HEK293 (cell line): ENCODE results near the gene RUNX1.

Source experiments
- AEBP2 ChIP-seq: fragments of 450-650 bp; formaldehyde crosslinking; IDR thresholded peaks from 2 replicates; pipeline ENCODE4 v1.5.1; 2016; ENCODE audit warnings: missing biosample characterization, missing genetic modification characterization, borderline replicate concordance
- BCL11B ChIP-seq: fragments of 450-650 bp; formaldehyde crosslinking; IDR thresholded peaks from 2 replicates; pipeline ENCODE4 v1.5.1; 2016; ENCODE audit warnings: low read depth, missing biosample characterization, missing genetic modification characterization
- EGR2 ChIP-seq: fragments of 450-650 bp; formaldehyde crosslinking; IDR thresholded peaks from 2 replicates; pipeline ENCODE4 v1.5.1; 2016; ENCODE audit warnings: low read depth, missing biosample characterization, missing genetic modification characterization
- KLF7 ChIP-seq: fragments of 450-650 bp; formaldehyde crosslinking; IDR thresholded peaks from 2 replicates; pipeline ENCODE4 v1.5.1; 2016; ENCODE audit warnings: missing biosample characterization, missing genetic modification characterization, borderline replicate concordance
- PRDM10 ChIP-seq: fragments of 450-650 bp; formaldehyde crosslinking; IDR thresholded peaks from 2 replicates; pipeline ENCODE4 v1.5.1; 2016; ENCODE audit warnings: missing biosample characterization, missing genetic modification characterization
- SCRT1 ChIP-seq: fragments of 450-650 bp; formaldehyde crosslinking; IDR thresholded peaks from 2 replicates; pipeline ENCODE4 v1.5.1; 2016; ENCODE audit warnings: missing biosample characterization, missing genetic modification characterization, borderline replicate concordance
- TSHZ1 ChIP-seq: fragments of 450-650 bp; formaldehyde crosslinking; IDR thresholded peaks from 2 replicates; pipeline ENCODE4 v1.5.1; 2016; ENCODE audit warnings: missing biosample characterization, missing genetic modification characterization, borderline replicate concordance
- ZBTB20 ChIP-seq: fragments of 450-650 bp; formaldehyde crosslinking; IDR thresholded peaks from 2 replicates; pipeline ENCODE4 v1.5.1; 2016; ENCODE audit warnings: missing biosample characterization, missing genetic modification characterization
- ZNF133 ChIP-seq: fragments of 450-650 bp; formaldehyde crosslinking; IDR thresholded peaks from 2 replicates; pipeline ENCODE4 v1.5.1; 2016; ENCODE audit warnings: missing biosample characterization, missing genetic modification characterization
- ZNF138 ChIP-seq: fragments of 450-650 bp; formaldehyde crosslinking; IDR thresholded peaks from 2 replicates; pipeline ENCODE4 v1.5.1; 2016; ENCODE audit warnings: missing biosample characterization, missing genetic modification characterization, borderline replicate concordance
- ZNF214 ChIP-seq: fragments of 450-650 bp; formaldehyde crosslinking; IDR thresholded peaks from 2 replicates; pipeline ENCODE4 v1.5.1; 2017; ENCODE audit warnings: missing biosample characterization, mild to moderate bottlenecking, missing genetic modification characterization, borderline replicate concordance
- ZNF223 ChIP-seq: fragments of 450-650 bp; formaldehyde crosslinking; IDR thresholded peaks from 2 replicates; pipeline ENCODE4 v1.5.1; 2016; ENCODE audit warnings: missing biosample characterization, missing genetic modification characterization
- ZNF24 ChIP-seq: fragments of 450-650 bp; formaldehyde crosslinking; IDR thresholded peaks from 2 replicates; pipeline ENCODE4 v1.5.1; 2016; ENCODE audit warnings: missing biosample characterization, missing genetic modification characterization
- ZNF26 ChIP-seq: fragments of 450-650 bp; formaldehyde crosslinking; IDR thresholded peaks from 2 replicates; pipeline ENCODE4 v1.5.1; 2016; ENCODE audit warnings: missing biosample characterization, missing genetic modification characterization
- ZNF266 ChIP-seq: fragments of 450-650 bp; formaldehyde crosslinking; IDR thresholded peaks from 2 replicates; pipeline ENCODE4 v1.5.1; 2016; ENCODE audit warnings: missing biosample characterization, missing genetic modification characterization, low read depth
- ZNF311 ChIP-seq: fragments of 450-650 bp; formaldehyde crosslinking; IDR thresholded peaks from 2 replicates; pipeline ENCODE4 v1.5.1; 2017; ENCODE audit warnings: missing biosample characterization, missing genetic modification characterization, borderline replicate concordance
- ZNF341 ChIP-seq: fragments of 450-650 bp; formaldehyde crosslinking; IDR thresholded peaks from 2 replicates; pipeline ENCODE4; 2016; ENCODE audit warnings: low read depth, missing biosample characterization, missing genetic modification characterization
- ZNF449 ChIP-seq: fragments of 450-650 bp; formaldehyde crosslinking; IDR thresholded peaks from 2 replicates; pipeline ENCODE4 v1.5.1; 2017; ENCODE audit warnings: missing biosample characterization, mild to moderate bottlenecking, missing genetic modification characterization, moderate library complexity
- ZNF529 ChIP-seq: fragments of 450-650 bp; formaldehyde crosslinking; IDR thresholded peaks from 2 replicates; pipeline ENCODE4 v1.5.1; 2017; ENCODE audit warnings: missing genetic modification characterization, missing biosample characterization; ENCODE audit not compliant: insufficient replicate concordance
- ZNF664 ChIP-seq: fragments of 450-650 bp; formaldehyde crosslinking; IDR thresholded peaks from 2 replicates; pipeline ENCODE4 v1.5.1; 2016; ENCODE audit warnings: missing biosample characterization, missing genetic modification characterization
- ZNF692 ChIP-seq: fragments of 450-650 bp; formaldehyde crosslinking; IDR thresholded peaks from 2 replicates; pipeline ENCODE4 v1.5.1; 2016; ENCODE audit warnings: missing biosample characterization, missing genetic modification characterization
- ZSCAN16 ChIP-seq: fragments of 450-650 bp; formaldehyde crosslinking; IDR thresholded peaks from 2 replicates; pipeline ENCODE4 v1.5.1; 2016; ENCODE audit warnings: missing biosample characterization, missing genetic modification characterization

RUNX1 gene

GRCh38 chr21:34844013-34844923 is 204.8 kb downstream of the RUNX1 start (continued):
- TF ChIP-seq TSHZ1 (tag by site-specific recombination) (no peak), KLF7 (tag by site-specific recombination) (no peak), ZNF529 (tag by site-specific recombination) (no peak), ZNF266 (tag by site-specific recombination) (no peak), ZNF341 (tag by site-specific recombination) (peak; percentile 34; the same call in 1 of the 2 replicates), ZNF311 (tag by site-specific recombination) (no peak), ZBTB20 (no peak), EGR2 (tag by site-specific recombination) (no peak), ZNF138 (tag by site-specific recombination) (no peak), PRDM10 (tag by site-specific recombination) (peak; percentile 87), ZNF26 (tag by site-specific recombination) (no peak), ZNF223 (tag by site-specific recombination) (no peak), ZNF24 (tag by site-specific recombination) (peak; percentile 98), SCRT1 (tag by site-specific recombination) (no peak), ZNF133 (tag by site-specific recombination) (no peak), ZNF692 (tag by site-specific recombination) (no peak; the same call in 1 of the 2 replicates), ZNF449 (tag by site-specific recombination) (no peak), BCL11B (tag by site-specific recombination) (no peak), AEBP2 (no peak), ZNF214 (tag by site-specific recombination) (no peak), ZNF664 (tag by site-specific recombination) (no peak), ZSCAN16 (peak; percentile 85)
